GM12801 (cell line): ENCODE data around the gene DCUN1D4.

Experiments used
- TF ChIP-seq, protein P1 (sequence below): IDR thresholded peaks from one replicate; pipeline ENCODE4 v1.5.1; 2011; ENCODE audit warnings: control low read depth; ENCODE audit not compliant: insufficient read length; ENCODE audit errors: extremely low read depth

Gene DCUN1D4

DNA sequence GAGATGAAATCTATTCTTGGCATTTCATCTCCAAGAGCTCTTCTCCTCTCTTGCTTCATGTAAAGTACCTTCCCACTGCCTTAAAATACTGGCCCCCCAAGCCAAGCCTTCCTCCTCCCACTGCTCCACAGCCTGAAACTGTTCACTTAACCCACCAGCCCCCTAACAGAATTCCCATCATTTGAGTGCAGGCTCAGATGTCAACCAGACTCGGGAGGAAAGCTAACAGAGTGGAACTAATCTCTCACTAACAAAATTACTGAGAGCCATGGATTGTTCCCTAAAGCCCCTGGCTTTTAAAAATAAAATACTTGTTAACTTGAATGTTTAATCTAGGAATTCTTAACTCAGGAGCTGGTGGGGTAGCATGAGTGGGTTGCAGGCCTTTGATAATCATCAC lies 7.1 kb upstream of the DCUN1D4 start:
- TF ChIP-seq, protein P1, sequence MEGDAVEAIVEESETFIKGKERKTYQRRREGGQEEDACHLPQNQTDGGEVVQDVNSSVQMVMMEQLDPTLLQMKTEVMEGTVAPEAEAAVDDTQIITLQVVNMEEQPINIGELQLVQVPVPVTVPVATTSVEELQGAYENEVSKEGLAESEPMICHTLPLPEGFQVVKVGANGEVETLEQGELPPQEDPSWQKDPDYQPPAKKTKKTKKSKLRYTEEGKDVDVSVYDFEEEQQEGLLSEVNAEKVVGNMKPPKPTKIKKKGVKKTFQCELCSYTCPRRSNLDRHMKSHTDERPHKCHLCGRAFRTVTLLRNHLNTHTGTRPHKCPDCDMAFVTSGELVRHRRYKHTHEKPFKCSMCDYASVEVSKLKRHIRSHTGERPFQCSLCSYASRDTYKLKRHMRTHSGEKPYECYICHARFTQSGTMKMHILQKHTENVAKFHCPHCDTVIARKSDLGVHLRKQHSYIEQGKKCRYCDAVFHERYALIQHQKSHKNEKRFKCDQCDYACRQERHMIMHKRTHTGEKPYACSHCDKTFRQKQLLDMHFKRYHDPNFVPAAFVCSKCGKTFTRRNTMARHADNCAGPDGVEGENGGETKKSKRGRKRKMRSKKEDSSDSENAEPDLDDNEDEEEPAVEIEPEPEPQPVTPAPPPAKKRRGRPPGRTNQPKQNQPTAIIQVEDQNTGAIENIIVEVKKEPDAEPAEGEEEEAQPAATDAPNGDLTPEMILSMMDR, result no peak

DNA sequence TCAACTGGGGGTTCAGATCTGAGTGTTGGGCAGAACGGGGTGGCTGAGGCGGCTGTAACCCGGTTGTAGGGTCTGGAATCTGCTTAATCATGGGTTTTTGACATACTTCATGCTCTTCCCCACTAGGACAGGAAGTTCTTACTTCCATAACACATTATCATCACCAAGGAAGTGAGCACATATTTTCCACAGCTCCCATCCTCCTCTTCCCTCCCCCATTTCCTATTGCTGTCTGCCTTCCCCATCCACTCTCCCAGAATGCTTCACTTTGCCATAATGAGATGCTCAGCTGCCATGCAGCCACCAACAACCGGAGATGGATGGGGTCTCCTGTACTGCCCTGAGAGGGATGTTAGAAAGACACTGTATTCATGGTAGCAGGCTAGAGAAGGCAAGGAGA lies 6.4 kb upstream of the DCUN1D4 start:
- TF ChIP-seq, protein P1, result no peak

DNA sequence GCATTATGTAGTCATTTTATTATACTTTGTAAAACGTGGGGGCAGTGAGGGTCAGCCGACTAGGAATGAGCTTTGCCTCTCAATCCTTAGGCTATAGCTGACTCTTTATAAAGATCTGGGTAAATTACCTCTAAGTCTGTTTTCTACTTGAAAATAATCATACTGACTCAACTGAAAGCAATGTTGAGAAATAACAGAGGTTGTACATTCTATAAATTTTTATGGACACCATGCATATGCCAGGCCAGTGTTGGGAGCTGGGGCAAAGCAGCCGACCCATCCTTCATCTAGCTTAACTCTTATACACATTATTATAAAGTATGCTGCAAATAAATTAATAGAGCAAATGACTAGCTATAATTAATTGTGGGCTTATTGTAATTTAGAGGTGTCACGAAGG lies 2.2 kb upstream of the DCUN1D4 start:
- TF ChIP-seq, protein P1, result no peak

DNA sequence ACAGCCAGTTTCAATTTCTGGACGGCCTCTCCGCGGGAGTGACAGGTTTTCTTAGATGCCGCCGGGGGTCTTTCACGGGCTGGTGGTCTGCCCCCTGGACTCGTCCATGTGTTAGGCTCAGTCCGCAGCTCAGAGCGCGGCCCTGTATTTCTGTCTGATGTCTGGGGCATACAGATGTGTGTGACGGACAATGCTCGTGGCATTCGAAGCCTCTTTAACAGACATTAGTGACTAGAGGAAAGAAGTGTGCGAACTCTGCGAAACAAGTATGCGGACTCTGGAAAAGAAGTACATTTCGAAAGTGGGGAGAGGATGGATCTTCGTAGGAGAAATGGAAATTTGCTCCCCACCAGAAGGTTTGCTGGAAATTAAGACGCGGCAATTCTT lies 793 bp upstream of the DCUN1D4 start:
- TF ChIP-seq, protein P1, result no peak

DNA sequence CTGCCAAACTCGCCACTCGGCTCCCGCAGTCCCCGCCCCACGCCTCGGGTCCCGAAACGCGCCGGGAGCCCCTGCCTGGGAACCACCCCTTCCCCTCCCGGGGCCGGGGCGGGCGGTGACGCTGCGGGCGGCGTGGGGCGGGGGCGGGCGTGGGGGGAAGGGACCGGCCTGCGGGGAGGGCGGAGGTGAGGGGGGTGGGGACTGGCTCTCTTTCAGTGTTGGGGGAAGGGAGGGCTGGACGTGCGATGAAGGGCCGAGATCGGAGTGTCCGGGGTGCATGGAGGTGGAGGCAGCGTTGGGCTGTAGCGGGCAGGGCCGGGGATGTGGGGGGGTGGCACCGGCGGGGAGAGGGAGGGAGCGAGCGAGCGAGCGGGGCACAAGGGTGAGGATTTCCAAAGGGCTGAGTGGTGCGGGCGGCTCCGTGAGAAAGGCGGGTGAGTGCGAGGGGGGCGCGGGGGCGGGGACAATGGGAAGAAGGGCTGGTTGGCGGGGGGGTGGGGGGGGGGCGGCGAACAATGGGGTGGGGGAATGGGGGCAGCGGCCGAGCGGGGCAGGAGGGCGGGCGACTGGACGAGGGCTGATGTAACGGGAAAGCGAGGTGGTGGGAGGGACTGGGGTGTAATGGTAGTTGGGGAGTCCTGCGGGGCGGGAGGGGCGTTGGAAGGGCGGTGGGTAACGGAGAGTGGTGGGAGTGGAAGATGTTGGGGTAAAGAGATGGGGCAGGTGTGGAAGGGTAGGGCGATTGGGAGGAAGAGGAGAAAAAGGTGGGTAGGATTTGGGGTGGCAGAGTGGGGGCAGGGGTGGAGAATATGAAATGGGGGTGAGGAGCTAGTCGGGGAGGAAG lies 578 bp downstream of the DCUN1D4 start:
- TF ChIP-seq, protein P1, result no peak

DNA sequence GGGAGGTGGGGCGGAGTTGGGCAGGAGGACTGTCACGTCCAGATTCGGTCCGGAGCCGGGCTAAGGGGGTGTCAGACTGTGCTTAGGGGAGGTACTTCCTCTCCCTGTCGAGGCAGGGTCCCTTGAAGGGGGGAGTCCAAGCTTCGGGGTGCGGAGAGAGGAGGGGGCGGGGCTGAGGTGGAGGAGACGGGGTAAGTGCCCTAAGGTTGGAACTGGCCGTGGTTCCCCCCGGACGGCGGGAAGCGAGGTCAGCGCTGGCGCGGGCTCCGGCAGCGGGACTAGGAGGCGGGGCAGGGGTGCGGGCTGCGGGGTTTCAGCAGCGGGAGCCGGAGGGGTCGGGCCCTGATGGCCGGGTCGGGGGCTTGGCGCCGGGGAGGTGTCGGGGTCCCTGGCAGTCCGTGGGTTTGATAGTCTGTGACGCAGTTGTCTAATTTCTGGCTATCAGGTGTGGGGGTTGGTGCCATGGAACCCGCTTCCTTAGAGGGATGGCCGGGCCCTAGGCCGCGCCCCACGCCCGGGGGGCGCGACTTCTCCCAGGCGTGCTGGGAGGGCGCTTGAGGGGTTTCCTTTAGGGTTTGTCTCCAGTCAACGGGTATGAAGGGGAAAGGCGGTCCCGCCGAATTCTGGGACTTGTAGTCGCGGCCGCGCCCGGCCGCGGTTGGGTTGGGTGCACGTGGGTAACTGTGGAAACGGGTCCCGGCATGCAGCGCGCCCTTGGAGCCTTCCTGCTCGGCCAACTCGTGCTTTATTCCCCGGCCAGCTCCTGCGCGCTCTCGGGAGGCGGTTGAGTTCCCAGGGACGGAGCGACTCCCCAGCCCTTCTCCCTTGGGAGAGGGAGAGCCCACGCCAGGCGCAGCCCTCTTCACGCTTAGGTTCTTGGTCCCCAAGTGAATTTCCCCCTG lies 1.5 kb downstream of the DCUN1D4 start:
- TF ChIP-seq, protein P1, result no peak

DNA sequence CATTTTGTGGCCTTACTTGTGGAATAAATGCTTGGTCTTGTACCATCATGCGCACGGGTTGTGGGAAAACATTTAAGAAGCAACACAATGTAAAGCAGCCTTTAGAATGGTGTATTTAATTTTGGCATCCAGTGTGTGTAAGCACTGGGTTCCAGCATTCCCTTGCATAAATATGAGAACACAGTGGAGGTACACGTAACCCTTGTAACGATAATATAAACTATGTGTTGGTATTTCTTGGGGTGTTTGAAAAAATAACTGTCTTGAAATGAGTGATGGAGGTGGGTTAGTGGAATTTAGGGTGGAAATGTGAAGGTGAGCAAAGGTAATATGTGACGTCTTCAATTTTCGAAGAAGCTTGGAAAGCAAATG lies 2.1 kb downstream of the DCUN1D4 start:
- TF ChIP-seq, protein P1, result no peak
